Neuronal stem cell (in vitro differentiated cells): Measurements from ENCODE around the gene KRT86.

Experiments
- DNase-seq: peaks from one replicate; pipeline ENCODE4 v3.0.0-alpha.2; 2013; ENCODE audit warnings: low spot score
- H2AFZ ChIP-seq: one replicate; pipeline ENCODE4 v1.6.1; 2013; ENCODE audit warnings: mild to moderate bottlenecking, low read length, inconsistent platforms
- H2AK5ac ChIP-seq: 2 replicates; pipeline ENCODE4 v1.6.1; 2013; ENCODE audit warnings: low read depth, mild to moderate bottlenecking, inconsistent platforms, low read length, moderate library complexity, mixed read lengths
- H2BK120ac ChIP-seq: 2 replicates; pipeline ENCODE4 v1.6.1; 2013; ENCODE audit warnings: low read depth, mild to moderate bottlenecking, inconsistent platforms, low read length, moderate library complexity, mixed read lengths
- H2BK12ac ChIP-seq: one replicate; pipeline ENCODE4 v1.6.1; 2013; ENCODE audit warnings: low read length, inconsistent platforms
- H2BK15ac ChIP-seq: 2 replicates; pipeline ENCODE4 v1.6.1; 2013; ENCODE audit warnings: mild to moderate bottlenecking, low read length, inconsistent platforms, mixed read lengths
- H2BK5ac ChIP-seq: one replicate; pipeline ENCODE4 v1.6.1; 2013; ENCODE audit warnings: inconsistent platforms, mild to moderate bottlenecking, low read length, moderate library complexity
- H3K14ac ChIP-seq: one replicate; pipeline ENCODE4 v1.6.1; 2013; ENCODE audit warnings: low read length, inconsistent platforms
- H3K18ac ChIP-seq: 2 replicates; pipeline ENCODE4 v1.6.1; 2013; ENCODE audit warnings: low read length, inconsistent platforms
- H3K23ac ChIP-seq: 2 replicates; pipeline ENCODE4 v1.6.1; 2013; ENCODE audit warnings: low read depth, mild to moderate bottlenecking, mixed read lengths, low read length, inconsistent platforms; ENCODE audit not compliant: poor library complexity
- H3K27ac ChIP-seq: replicated peaks from 3 replicates; pipeline ENCODE4 v1.5.1; 2013; ENCODE audit warnings: low read length, inconsistent platforms
- H3K27me3 ChIP-seq, 3 experiments: 2 replicates each; pipeline ENCODE4 v1.6.1; 2013; ENCODE audit warnings: low read length in 3 of 3, mild to moderate bottlenecking in 2 of 3, inconsistent platforms in 1 of 3, low read depth in 1 of 3, mixed read lengths in 1 of 3, moderate library complexity in 1 of 3; ENCODE audit not compliant: control insufficient read depth in 3 of 3, insufficient read depth in 3 of 3
- H3K36me3 ChIP-seq, 2 donors: replicated peaks in 1 of 2; 2 replicates each; pipeline ENCODE4 v1.6.1; 2013; ENCODE audit warnings: low read length in 2 of 2; ENCODE audit not compliant: control insufficient read depth in 2 of 2, insufficient read depth in 2 of 2
- H3K4ac ChIP-seq: 2 replicates; pipeline ENCODE4 v1.6.1; 2013; ENCODE audit warnings: inconsistent platforms, mild to moderate bottlenecking, low read length, moderate library complexity
- H3K4me1 ChIP-seq, 2 donors: 1 replicate in 1 of 2; 2 replicates in 1 of 2; pipeline ENCODE4 v1.6.1; 2013; ENCODE audit warnings: low read length in 2 of 2, low read depth in 1 of 2; ENCODE audit not compliant: control insufficient read depth in 2 of 2, insufficient read depth in 1 of 2
- H3K4me2 ChIP-seq: one replicate; pipeline ENCODE4 v1.6.1; 2013; ENCODE audit warnings: mild to moderate bottlenecking, low read length, inconsistent platforms; ENCODE audit not compliant: insufficient read depth, poor library complexity, severe bottlenecking
- H3K4me3 ChIP-seq, 2 donors: 2 replicates each; pipeline ENCODE4 v1.5.1; 2013; ENCODE audit warnings: low read length in 2 of 2, mild to moderate bottlenecking in 2 of 2, inconsistent platforms in 1 of 2, moderate library complexity in 1 of 2
- H3K79me1 ChIP-seq: one replicate; pipeline ENCODE4 v1.6.1; 2013; ENCODE audit warnings: low read depth, mild to moderate bottlenecking, inconsistent platforms, low read length, moderate library complexity
- H3K9ac ChIP-seq: one replicate; pipeline ENCODE4 v1.6.1; 2013; ENCODE audit warnings: mild to moderate bottlenecking, low read depth, low read length, inconsistent platforms; ENCODE audit not compliant: poor library complexity
- H3K9me3 ChIP-seq, 2 donors: replicated peaks in 1 of 2; 2 replicates each; pipeline versions ENCODE3 to v1.6.1; 2013; ENCODE audit warnings: low read length in 2 of 2, mild to moderate bottlenecking in 2 of 2, inconsistent platforms in 1 of 2, low read depth in 1 of 2, mixed read lengths in 1 of 2, moderate library complexity in 1 of 2; ENCODE audit not compliant: control insufficient read depth in 2 of 2, insufficient read depth in 1 of 2
- H4K8ac ChIP-seq: one replicate; pipeline ENCODE4 v1.6.1; 2013; ENCODE audit warnings: low read depth, mild to moderate bottlenecking, inconsistent platforms, low read length, moderate library complexity
- H4K91ac ChIP-seq: one replicate; pipeline ENCODE4 v1.6.1; 2013; ENCODE audit warnings: low read length, low read depth, mild to moderate bottlenecking, inconsistent platforms; ENCODE audit not compliant: poor library complexity
- WGBS, 2 donors: extraction: QIAGEN DNeasy Blood & Tissue Kit; methylation state at CpG; one replicate each; pipeline ENCODE4 v1.1.7; 2013; ENCODE audit warnings: missing lambda C conversion rate in 2 of 2, mixed read lengths in 1 of 2; ENCODE audit not compliant: insufficient read length in 2 of 2, insufficient replicate concordance in 1 of 2; ENCODE audit errors: extremely low coverage in 2 of 2; 5-methylcytosine and 5-hydroxymethylcytosine counted together

The KRT86 gene

GRCh38 chr12:52347551-52348510, 73.4 kb downstream of the KRT86 start:
- no peak overlapping the region for H3K27ac ChIP-seq
- no peak overlapping the region for H2AK5ac ChIP-seq
- H2BK15ac ChIP-seq: no peak overlapping the region
- H3K27me3 ChIP-seq: peaks cover 0 to 13% (median 2%) of the 10 kb centered on the region in 3 experiments
- no peak overlapping the region for H2AFZ ChIP-seq
- no peak overlapping the region for H3K9ac ChIP-seq
- no peak overlapping the region for H3K4me2 ChIP-seq
- H2BK120ac ChIP-seq: no peak overlapping the region
- H3K18ac ChIP-seq: no peak overlapping the region
- WGBS, 2 donors: no CpG with 5 or more reads among the region's 16 CpGs
- H3K4me1 ChIP-seq: no peaks in the 10 kb centered on the region
- no peak overlapping the region for H2BK12ac ChIP-seq
- H3K9me3 ChIP-seq: no peaks in the 10 kb centered on the region
- H3K14ac ChIP-seq: no peak overlapping the region
- H2BK5ac ChIP-seq: no peak overlapping the region
- no peak overlapping the region for H3K4ac ChIP-seq
- no peak overlapping the region for H3K23ac ChIP-seq
- no peak overlapping the region for H4K91ac ChIP-seq
- H3K36me3 ChIP-seq: no peaks in the 10 kb centered on the region
- H3K4me3 ChIP-seq: peak overlapping the region in 1 of 2 donors; percentile 13
- DNase-seq: no peak
- H4K8ac ChIP-seq: no peak overlapping the region
- H3K79me1 ChIP-seq: no peaks in the 10 kb centered on the region

GRCh38 chr12:52349196-52349595, 74.8 kb downstream of the KRT86 start:
- no peak overlapping the region for H2BK5ac ChIP-seq
- H4K91ac ChIP-seq: no peak overlapping the region
- H3K27me3 ChIP-seq: peaks cover 0 to 17% (median 2%) of the 10 kb centered on the region in 3 experiments
- no peak overlapping the region for H2BK12ac ChIP-seq
- H2BK120ac ChIP-seq: no peak overlapping the region
- no peaks in the 10 kb centered on the region for H3K4me1 ChIP-seq
- no peak overlapping the region for H3K23ac ChIP-seq
- H3K4ac ChIP-seq: no peak overlapping the region
- no peak overlapping the region for H3K14ac ChIP-seq
- DNase-seq: no peak
- no peak overlapping the region for H3K4me2 ChIP-seq
- H4K8ac ChIP-seq: no peak overlapping the region
- H2AFZ ChIP-seq: no peak overlapping the region
- no CpG with 5 or more reads among the region's 6 CpGs for WGBS, 2 donors
- no peaks in the 10 kb centered on the region for H3K9me3 ChIP-seq
- H3K18ac ChIP-seq: no peak overlapping the region
- no peak overlapping the region for H3K9ac ChIP-seq
- H3K36me3 ChIP-seq: no peaks in the 10 kb centered on the region
- no peak overlapping the region for H3K27ac ChIP-seq
- H3K79me1 ChIP-seq: no peaks in the 10 kb centered on the region
- no peak overlapping the region for H2AK5ac ChIP-seq
- H2BK15ac ChIP-seq: no peak overlapping the region
- H3K4me3 ChIP-seq: no peak overlapping the region

- Histone ChIP-seq H4K8ac (no peak overlapping the region), H2AFZ (no peak overlapping the region), H2BK12ac (peak overlapping the region; percentile 67), H3K9me3 (no peaks in the 10 kb centered on the region), H3K18ac (peak overlapping the region; percentile 24), H2BK15ac (no peak overlapping the region), H3K4me2 (no peak overlapping the region), H3K27ac (no peak overlapping the region), H2BK5ac (no peak overlapping the region), H4K91ac (no peak overlapping the region), H3K4ac (no peak overlapping the region), H3K4me3 (no peak overlapping the region), H3K79me1 (no peaks in the 10 kb centered on the region), H3K27me3 (peaks cover 0 to 22% (median 2%) of the 10 kb centered on the region in 3 experiments), H2BK120ac (no peak overlapping the region), H3K36me3 (no peaks in the 10 kb centered on the region), H3K4me1 (no peaks in the 10 kb centered on the region), H2AK5ac (no peak overlapping the region), H3K23ac (peak overlapping the region; percentile 90), H3K14ac (no peak overlapping the region), H3K9ac (no peak overlapping the region)
- WGBS, 2 donors: no CpG with 5 or more reads among the region's 8 CpGs
- no peak for DNase-seq
Measured at GRCh38 chr12:52350021-52350620, 75.7 kb downstream of the KRT86 start.

- WGBS, 2 donors: no CpG with 5 or more reads among the region's 5 CpGs
- Histone ChIP-seq H3K4ac (no peak overlapping the region), H2BK15ac (no peak overlapping the region), H3K27ac (no peak overlapping the region), H3K9ac (no peak overlapping the region), H2BK120ac (no peak overlapping the region), H3K9me3 (no peaks in the 10 kb centered on the region), H2BK5ac (no peak overlapping the region), H2AK5ac (no peak overlapping the region), H3K4me1 (no peaks in the 10 kb centered on the region), H3K79me1 (no peaks in the 10 kb centered on the region), H4K8ac (no peak overlapping the region), H3K14ac (no peak overlapping the region), H4K91ac (no peak overlapping the region), H2AFZ (no peak overlapping the region), H3K23ac (peak overlapping the region; percentile 9), H3K18ac (no peak overlapping the region), H3K27me3 (peaks cover 0 to 22% (median 2%) of the 10 kb centered on the region in 3 experiments), H3K36me3 (no peaks in the 10 kb centered on the region), H3K4me3 (no peak overlapping the region), H2BK12ac (no peak overlapping the region), H3K4me2 (no peak overlapping the region)
- no peak for DNase-seq
Measured at GRCh38 chr12:52350786-52351185, 76.3 kb downstream of the KRT86 start.
